HS-27A (cell line): Measurements from ENCODE around the gene OMG.
"Not testable (repeated sequence)": the region's sequence is repeated elsewhere in the genome, so short reads cannot be mapped to it uniquely, and the experiment has no call there.

Experiments used
- DNase-seq: peaks from one replicate; pipeline ENCODE4 v3.0.0-alpha.2; 2012; ENCODE audit warnings: low read depth, missing footprints

The OMG gene

GRCh38 chr17:31297090-31297489 is at the start of gene OMG:
TSS of gene OMG (minus strand) at chr17:31297239. CDS start at chr17:31296331, 908 bp downstream.
- DNase-seq: no peak

GRCh38 chr17:31345191-31345747 is 48.2 kb upstream of the OMG start:
- DNase-seq: not testable (repeated sequence)

GRCh38 chr17:31339906-31340661 is 43.0 kb upstream of the OMG start:
- DNase-seq: no peak

GRCh38 chr17:31329221-31329620 is 32.2 kb upstream of the OMG start:
- no peak for DNase-seq

- DNase-seq: no peak
These were observed 31.1 kb upstream of the OMG start for GRCh38 chr17:31328160-31328535.

GRCh38 chr17:31327534-31328159 is 30.6 kb upstream of the OMG start:
- no peak for DNase-seq

- DNase-seq: no peak
These were observed 26.5 kb upstream of the OMG start for GRCh38 chr17:31323551-31323950.

GRCh38 chr17:31321966-31322365 is 24.9 kb upstream of the OMG start:
- DNase-seq: no peak

- no peak for DNase-seq
These were observed 24.4 kb upstream of the OMG start, which contains the start of gene EVI2A for GRCh38 chr17:31321481-31321880. TSS of gene EVI2A (minus strand) at chr17:31321622. CDS start at chr17:31319013, 2,609 bp downstream.

- DNase-seq: no peak
These were observed 23.8 kb upstream of the OMG start for GRCh38 chr17:31320791-31321190.

- no peak for DNase-seq
These were observed 23.2 kb upstream of the OMG start for GRCh38 chr17:31320241-31320640.

GRCh38 chr17:31318851-31319661 is 22.0 kb upstream of the OMG start:
- DNase-seq: no peak

GRCh38 chr17:31318298-31318801 is 21.3 kb upstream of the OMG start:
- DNase-seq: no peak

- DNase-seq: no peak
These were observed 17.7 kb upstream of the OMG start for GRCh38 chr17:31314782-31315100.

- DNase-seq: no peak
These were observed 17.1 kb upstream of the OMG start, which contains the start of gene EVI2B for GRCh38 chr17:31313982-31314781. TSS of gene EVI2B (minus strand) at chr17:31314054. CDS start at chr17:31305609, 8,445 bp downstream.

GRCh38 chr17:31312223-31312622 is 15.2 kb upstream of the OMG start:
- DNase-seq: not testable (repeated sequence)

GRCh38 chr17:31311526-31311925 is 14.5 kb upstream of the OMG start:
- DNase-seq: no peak

- no peak for DNase-seq
These were observed 13.8 kb upstream of the OMG start for GRCh38 chr17:31310886-31311285.

GRCh38 chr17:31310260-31310659 is 13.2 kb upstream of the OMG start:
- no peak for DNase-seq

- no peak for DNase-seq
These were observed 12.5 kb upstream of the OMG start for GRCh38 chr17:31309556-31309955.
